ENCODE measurements around the gene CARMIL3.
"Not testable (repeated sequence)": the region's sequence is repeated elsewhere in the genome, so short reads cannot be mapped to it uniquely, and the experiment has no call there.

DNA sequence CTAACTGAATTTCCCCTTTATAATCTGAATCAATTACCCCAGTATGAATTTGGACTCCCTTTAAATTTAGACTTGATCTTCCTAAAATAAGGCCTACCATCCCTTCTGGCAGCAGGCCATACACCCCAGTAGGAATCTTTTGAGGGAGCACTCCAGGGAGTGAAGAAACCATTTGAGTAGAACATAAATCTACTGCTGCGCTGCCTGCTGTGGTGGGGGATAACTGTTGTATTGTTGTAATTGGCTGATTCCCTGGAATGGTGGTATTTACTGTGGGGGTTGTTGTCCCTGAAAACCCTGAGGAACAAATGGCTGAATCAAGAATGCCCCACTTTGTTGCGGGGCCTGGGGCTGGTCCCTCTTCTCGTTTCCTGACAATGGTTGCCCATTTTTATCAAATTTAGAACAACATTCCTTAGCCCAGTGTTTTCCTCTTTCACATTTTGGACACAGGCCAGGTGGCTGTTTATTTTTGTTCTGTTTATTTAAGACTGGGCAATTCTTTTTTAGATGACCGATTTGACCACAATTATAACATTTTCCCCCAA is 39.0 kb upstream of the CARMIL3 start:
- TF ChIP-seq, protein P1, sequence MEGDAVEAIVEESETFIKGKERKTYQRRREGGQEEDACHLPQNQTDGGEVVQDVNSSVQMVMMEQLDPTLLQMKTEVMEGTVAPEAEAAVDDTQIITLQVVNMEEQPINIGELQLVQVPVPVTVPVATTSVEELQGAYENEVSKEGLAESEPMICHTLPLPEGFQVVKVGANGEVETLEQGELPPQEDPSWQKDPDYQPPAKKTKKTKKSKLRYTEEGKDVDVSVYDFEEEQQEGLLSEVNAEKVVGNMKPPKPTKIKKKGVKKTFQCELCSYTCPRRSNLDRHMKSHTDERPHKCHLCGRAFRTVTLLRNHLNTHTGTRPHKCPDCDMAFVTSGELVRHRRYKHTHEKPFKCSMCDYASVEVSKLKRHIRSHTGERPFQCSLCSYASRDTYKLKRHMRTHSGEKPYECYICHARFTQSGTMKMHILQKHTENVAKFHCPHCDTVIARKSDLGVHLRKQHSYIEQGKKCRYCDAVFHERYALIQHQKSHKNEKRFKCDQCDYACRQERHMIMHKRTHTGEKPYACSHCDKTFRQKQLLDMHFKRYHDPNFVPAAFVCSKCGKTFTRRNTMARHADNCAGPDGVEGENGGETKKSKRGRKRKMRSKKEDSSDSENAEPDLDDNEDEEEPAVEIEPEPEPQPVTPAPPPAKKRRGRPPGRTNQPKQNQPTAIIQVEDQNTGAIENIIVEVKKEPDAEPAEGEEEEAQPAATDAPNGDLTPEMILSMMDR (conservative IDR thresholded peaks at IDR 0.05; ENCODE audit: low read length) = not testable (repeated sequence)
- not testable (repeated sequence) for TF ChIP-seq EZH2phosphoT487 (IDR thresholded peaks at IDR 0.05; ENCODE audit: borderline replicate concordance, low read depth, low read length)

Data from OCI-LY7 (cell line).